K562 (cell line): ENCODE data around the gene ENTREP3. TPM values are rescaled to one million over a fixed set of nuclear protein-coding genes. Genes with fewer than 3 reads are reported as not detected.

Experiments used
- ARID1B ChIP-seq: fragments of 450-650 bp; IDR thresholded peaks from 2 replicates; pipeline ENCODE4 v1.6.1; 2016; ENCODE audit warnings: antibody characterized with exemption, mild to moderate bottlenecking, inconsistent platforms
- C11orf30 ChIP-seq: fragments of 450-650 bp; IDR thresholded peaks from 2 replicates; pipeline ENCODE4 v1.6.1; 2016; ENCODE audit warnings: low read depth, mild to moderate bottlenecking
- CEBPG ChIP-seq, 3 experiments: fragments of 200-800 bp in 1 of 3; sonication (Bioruptor generic) in 1 of 3; sonication (generic) in 1 of 3; formaldehyde crosslinking in 1 of 3; IDR thresholded peaks in 2 of 3; conservative IDR thresholded peaks in 1 of 3; 2 replicates each; pipeline versions ENCODE4 v1.6.1 to v1.8.0; 2016 to 2022; ENCODE audit warnings: missing compliant biosample characterization in 2 of 3, missing genetic modification characterization in 2 of 3, mild to moderate bottlenecking in 1 of 3, missing genetic modification reagents in 1 of 3
- CREB1 ChIP-seq, 2 experiments: sonication (generic) in 1 of 2; formaldehyde crosslinking in 1 of 2; IDR thresholded peaks; 2 replicates each; pipeline versions ENCODE4 v1.6.1 to v1.8.0; 2012 to 2022; ENCODE audit warnings: inconsistent platforms in 1 of 2, mild to moderate bottlenecking in 1 of 2, missing genetic modification reagents in 1 of 2, moderate library complexity in 1 of 2
- CTBP1 ChIP-seq: fragments of 450-650 bp; IDR thresholded peaks from 2 replicates; pipeline ENCODE4 v1.6.1; 2016; ENCODE audit warnings: borderline replicate concordance
- ILF3 ChIP-seq: fragments of 450-650 bp; IDR thresholded peaks from 2 replicates; pipeline ENCODE4 v1.6.1; 2018; ENCODE audit warnings: antibody characterized with exemption, mild to moderate bottlenecking, moderate library complexity, borderline replicate concordance
- KAT8 ChIP-seq: fragments of 450-650 bp; IDR thresholded peaks from 2 replicates; pipeline ENCODE4 v1.6.1; 2016; ENCODE audit warnings: low read depth, mild to moderate bottlenecking
- NBN ChIP-seq: fragments of 450-650 bp; IDR thresholded peaks from 2 replicates; pipeline ENCODE4 v1.6.1; 2016; ENCODE audit warnings: low read depth, mild to moderate bottlenecking
- NFE2L1 ChIP-seq: fragments of 450-650 bp; IDR thresholded peaks from 2 replicates; pipeline ENCODE4 v1.6.1; 2016; ENCODE audit warnings: missing genetic modification characterization, low read depth, mild to moderate bottlenecking, missing compliant biosample characterization, moderate library complexity, borderline replicate concordance
- NFRKB ChIP-seq: fragments of 450-650 bp; IDR thresholded peaks from 2 replicates; pipeline ENCODE4 v1.6.1; 2016; ENCODE audit warnings: low read depth
- RBFOX2 ChIP-seq: fragments of 200-400 bp; formaldehyde crosslinking; IDR thresholded peaks from 2 replicates; pipeline ENCODE4 v1.6.1; 2017; ENCODE audit warnings: low read depth, mild to moderate bottlenecking, low read length, moderate library complexity
- SIX5 ChIP-seq, 2 experiments: IDR thresholded peaks; 2 replicates each; pipeline ENCODE4 v1.6.1; 2011; ENCODE audit warnings: low read length in 2 of 2, borderline replicate concordance in 1 of 2, low read depth in 1 of 2, mild to moderate bottlenecking in 1 of 2, moderate library complexity in 1 of 2; ENCODE audit not compliant: insufficient read depth in 1 of 2
- ZKSCAN1 ChIP-seq: fragments of 150-350 bp; IDR thresholded peaks from 2 replicates; pipeline ENCODE4 v1.6.1; 2016; ENCODE audit warnings: low read depth, low read length
- ZNF696 ChIP-seq: fragments of 250-450 bp; sonication (Bioruptor Pico); conservative IDR thresholded peaks from 2 replicates; pipeline ENCODE4 v1.4.0; 2020; ENCODE audit warnings: mild to moderate bottlenecking, moderate library complexity
- ZNF740 ChIP-seq, 3 experiments: fragments of 200-800 bp in 1 of 3; sonication (Bioruptor generic) in 1 of 3; sonication (generic) in 1 of 3; formaldehyde crosslinking in 1 of 3; IDR thresholded peaks; 2 replicates each; pipeline versions ENCODE4 v1.6.1 to v1.8.0; 2016 to 2022; ENCODE audit warnings: mild to moderate bottlenecking in 2 of 3, missing compliant biosample characterization in 2 of 3, missing genetic modification characterization in 2 of 3, missing genetic modification reagents in 1 of 3
- polyA plus RNA-seq, 8 experiments: library from polyadenylated mRNA; depleted of rRNA in 4 of 8; stranded (reverse) in 5 of 8; unstranded in 3 of 8; fragments of >200 nt; fragmentation: Nextera tagmentation in 2 of 8; fragmentation: Illumina TruSeq in 1 of 8; extraction: Ambion mirVana in 2 of 8; extraction: Trizol in 1 of 8; gene quantifications; 2 replicates each; pipeline versions ENCODE4 v1.2.1 to v1.2.3, GENCODE V29; 2011 to 2014; ENCODE audit warnings: inconsistent platforms in 1 of 8, missing spikeins in 1 of 8
- total RNA-seq, 7 experiments: library from RNA; depleted of rRNA in 6 of 7; stranded (reverse); fragments of >200 nt in 6 of 7; fragmentation: Illumina TruSeq in 2 of 7; extraction: Trizol in 2 of 7; gene quantifications; 2 replicates each; pipeline versions ENCODE4 v1.2.1 to v1.2.3, GENCODE V29; 2011 to 2021; ENCODE audit warnings: low replicate concordance in 1 of 7
- TF ChIP-seq, protein P1 (sequence below), 2 experiments: fragments of 450-650 bp; conservative IDR thresholded peaks; 2 replicates each; pipeline ENCODE4 v1.6.1; 2017; ENCODE audit warnings: mild to moderate bottlenecking in 2 of 2, moderate library complexity in 2 of 2
- TF ChIP-seq, protein P2 (sequence below): fragments of 250-450 bp; sonication (Bioruptor Pico); IDR thresholded peaks from 2 replicates; pipeline ENCODE4 v1.4.0; 2020

Gene ENTREP3
- total and polyA plus RNA-seq, 9 of the 15 experiments (the other 6 are each of a cell fraction or from before 2014, with no cell fraction given), result 1.9 to 41.8 (median 5.9) TPM

DNA sequence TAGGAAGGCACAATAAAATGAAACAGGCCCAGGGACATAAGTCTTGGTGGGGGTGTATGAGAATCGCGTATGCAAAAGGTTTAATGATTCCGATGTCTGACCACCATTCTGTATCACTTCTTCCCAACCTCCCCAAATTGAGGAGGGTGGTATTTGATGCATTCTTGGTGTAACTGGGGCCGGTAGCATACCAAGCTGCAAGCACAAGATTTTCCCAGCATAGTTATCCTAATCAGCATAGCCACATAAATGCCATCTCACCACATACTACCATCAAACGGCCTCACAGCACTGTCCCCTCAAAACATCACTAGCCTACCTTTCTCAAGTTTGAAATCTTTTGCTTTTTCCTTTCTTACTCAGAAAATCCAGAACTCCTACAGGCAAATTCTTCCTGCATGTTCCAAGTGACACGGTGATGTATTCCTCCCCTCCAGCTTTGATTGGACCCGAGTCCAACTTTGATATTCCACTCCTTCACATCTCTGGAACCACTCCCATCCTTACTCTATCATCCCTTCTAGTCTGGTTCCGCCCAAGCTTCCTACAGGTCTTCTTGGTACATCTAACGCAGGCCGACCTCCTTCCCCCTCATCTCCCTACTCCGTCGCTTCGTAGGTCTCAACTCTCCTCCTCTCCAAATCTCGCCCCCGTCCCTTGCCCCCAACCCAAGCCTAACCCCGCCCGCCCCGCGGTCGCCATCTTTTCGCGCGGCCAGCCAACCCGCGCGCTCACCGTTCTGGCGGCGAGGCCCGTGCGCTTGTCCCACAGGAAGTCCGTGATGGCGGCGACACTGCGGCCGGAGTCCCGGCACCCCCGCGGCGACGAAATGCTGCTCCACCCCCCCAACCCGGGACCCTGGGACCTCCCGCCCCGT, 17.4 kb upstream of the ENTREP3 start (continued):
- TF ChIP-seq, protein P1, sequence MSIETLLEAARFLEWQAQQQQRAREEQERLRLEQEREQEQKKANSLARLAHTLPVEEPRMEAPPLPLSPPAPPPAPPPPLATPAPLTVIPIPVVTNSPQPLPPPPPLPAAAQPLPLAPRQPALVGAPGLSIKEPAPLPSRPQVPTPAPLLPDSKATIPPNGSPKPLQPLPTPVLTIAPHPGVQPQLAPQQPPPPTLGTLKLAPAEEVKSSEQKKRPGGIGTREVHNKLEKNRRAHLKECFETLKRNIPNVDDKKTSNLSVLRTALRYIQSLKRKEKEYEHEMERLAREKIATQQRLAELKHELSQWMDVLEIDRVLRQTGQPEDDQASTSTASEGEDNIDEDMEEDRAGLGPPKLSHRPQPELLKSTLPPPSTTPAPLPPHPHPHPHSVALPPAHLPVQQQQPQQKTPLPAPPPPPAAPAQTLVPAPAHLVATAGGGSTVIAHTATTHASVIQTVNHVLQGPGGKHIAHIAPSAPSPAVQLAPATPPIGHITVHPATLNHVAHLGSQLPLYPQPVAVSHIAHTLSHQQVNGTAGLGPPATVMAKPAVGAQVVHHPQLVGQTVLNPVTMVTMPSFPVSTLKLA (conservative IDR thresholded peaks at IDR 0.05), result no peak
- TF ChIP-seq RBFOX2, result no peak
- TF ChIP-seq CEBPG (CRISPR knock-in tag; IDR thresholded peaks at IDR 0.05), result no peak
- TF ChIP-seq CEBPG (tag; conservative IDR thresholded peaks at IDR 0.05 in 1 of 2, IDR thresholded peaks at IDR 0.05 in 1 of 2), result no peak
- TF ChIP-seq SIX5 (IDR thresholded peaks at IDR 0.05; ENCODE audit: borderline replicate concordance in 1 of 2, insufficient read depth in 1 of 2, low read depth in 1 of 2, low read length in 2 of 2), result no peak
- no peak for TF ChIP-seq ZNF696 (CRISPR knock-in tag)
- peak; percentile 25 for TF ChIP-seq NFRKB
- TF ChIP-seq NFE2L1 (tag), result no peak
- TF ChIP-seq NBN, result 0 out of 2 replicates have a peak, but pooled peaks have one; percentile 39
- no peak for TF ChIP-seq KAT8
- TF ChIP-seq CTBP1, result 0 out of 2 replicates have a peak, but pooled peaks have one; percentile 5
- TF ChIP-seq ARID1B, result 0 out of 2 replicates have a peak, but pooled peaks have one; percentile 20
- TF ChIP-seq CREB1 (IDR thresholded peaks at IDR 0.05), result peak; percentile 64; the same call in 1 of the 2 replicates
- TF ChIP-seq CREB1 (CRISPR knock-in tag; IDR thresholded peaks at IDR 0.05), result 0 out of 2 replicates have a peak, but pooled peaks have one; percentile 11
- TF ChIP-seq ZKSCAN1, result no peak
- no peak for TF ChIP-seq ZNF740 (CRISPR knock-in tag; IDR thresholded peaks at IDR 0.05)
- 0 out of 4 replicates have a peak, but pooled peaks of 1 of the 2 experiments have one; percentile 51 for TF ChIP-seq ZNF740 (tag; IDR thresholded peaks at IDR 0.05)
- TF ChIP-seq C11orf30, result peak; percentile 66; the same call in 1 of the 2 replicates
- no peak for TF ChIP-seq ILF3
- TF ChIP-seq, protein P2, sequence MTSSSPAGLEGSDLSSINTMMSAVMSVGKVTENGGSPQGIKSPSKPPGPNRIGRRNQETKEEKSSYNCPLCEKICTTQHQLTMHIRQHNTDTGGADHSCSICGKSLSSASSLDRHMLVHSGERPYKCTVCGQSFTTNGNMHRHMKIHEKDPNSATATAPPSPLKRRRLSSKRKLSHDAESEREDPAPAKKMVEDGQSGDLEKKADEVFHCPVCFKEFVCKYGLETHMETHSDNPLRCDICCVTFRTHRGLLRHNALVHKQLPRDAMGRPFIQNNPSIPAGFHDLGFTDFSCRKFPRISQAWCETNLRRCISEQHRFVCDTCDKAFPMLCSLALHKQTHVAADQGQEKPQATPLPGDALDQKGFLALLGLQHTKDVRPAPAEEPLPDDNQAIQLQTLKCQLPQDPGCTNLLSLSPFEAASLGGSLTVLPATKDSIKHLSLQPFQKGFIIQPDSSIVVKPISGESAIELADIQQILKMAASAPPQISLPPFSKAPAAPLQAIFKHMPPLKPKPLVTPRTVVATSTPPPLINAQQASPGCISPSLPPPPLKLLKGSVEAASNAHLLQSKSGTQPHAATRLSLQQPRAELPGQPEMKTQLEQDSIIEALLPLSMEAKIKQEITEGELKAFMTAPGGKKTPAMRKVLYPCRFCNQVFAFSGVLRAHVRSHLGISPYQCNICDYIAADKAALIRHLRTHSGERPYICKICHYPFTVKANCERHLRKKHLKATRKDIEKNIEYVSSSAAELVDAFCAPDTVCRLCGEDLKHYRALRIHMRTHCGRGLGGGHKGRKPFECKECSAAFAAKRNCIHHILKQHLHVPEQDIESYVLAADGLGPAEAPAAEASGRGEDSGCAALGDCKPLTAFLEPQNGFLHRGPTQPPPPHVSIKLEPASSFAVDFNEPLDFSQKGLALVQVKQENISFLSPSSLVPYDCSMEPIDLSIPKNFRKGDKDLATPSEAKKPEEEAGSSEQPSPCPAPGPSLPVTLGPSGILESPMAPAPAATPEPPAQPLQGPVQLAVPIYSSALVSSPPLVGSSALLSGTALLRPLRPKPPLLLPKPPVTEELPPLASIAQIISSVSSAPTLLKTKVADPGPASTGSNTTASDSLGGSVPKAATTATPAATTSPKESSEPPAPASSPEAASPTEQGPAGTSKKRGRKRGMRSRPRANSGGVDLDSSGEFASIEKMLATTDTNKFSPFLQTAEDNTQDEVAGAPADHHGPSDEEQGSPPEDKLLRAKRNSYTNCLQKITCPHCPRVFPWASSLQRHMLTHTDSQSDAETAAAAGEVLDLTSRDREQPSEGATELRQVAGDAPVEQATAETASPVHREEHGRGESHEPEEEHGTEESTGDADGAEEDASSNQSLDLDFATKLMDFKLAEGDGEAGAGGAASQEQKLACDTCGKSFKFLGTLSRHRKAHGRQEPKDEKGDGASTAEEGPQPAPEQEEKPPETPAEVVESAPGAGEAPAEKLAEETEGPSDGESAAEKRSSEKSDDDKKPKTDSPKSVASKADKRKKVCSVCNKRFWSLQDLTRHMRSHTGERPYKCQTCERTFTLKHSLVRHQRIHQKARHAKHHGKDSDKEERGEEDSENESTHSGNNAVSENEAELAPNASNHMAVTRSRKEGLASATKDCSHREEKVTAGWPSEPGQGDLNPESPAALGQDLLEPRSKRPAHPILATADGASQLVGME (CRISPR knock-in tag), result no peak
